Loucy (cell line): ENCODE data around the gene STMN3.

ENCODE experiments used
- H2AFZ ChIP-seq: fragments of 200-600 bp; sonication (generic); 2 replicates; pipeline ENCODE4 v1.6.0; 2016; ENCODE audit warnings: antibody characterized with exemption, mild to moderate bottlenecking, low read length, moderate library complexity
- H3F3A ChIP-seq: fragments of 200-600 bp; 2 replicates; pipeline ENCODE4 v1.6.0; 2016; ENCODE audit warnings: antibody characterized with exemption, low read depth, mild to moderate bottlenecking
- H3K27me3 ChIP-seq: fragments of 200-600 bp; sonication (generic); 2 replicates; pipeline ENCODE4 v1.6.1; 2014; ENCODE audit warnings: low read length, mild to moderate bottlenecking; ENCODE audit not compliant: insufficient read depth, poor library complexity, severe bottlenecking
- H3K36me3 ChIP-seq: fragments of 200-600 bp; sonication (generic); 2 replicates; pipeline ENCODE4 v1.6.1; 2016; ENCODE audit warnings: low read length; ENCODE audit not compliant: insufficient read depth
- H3K4me1 ChIP-seq: fragments of 200-600 bp; sonication (generic); 2 replicates; pipeline ENCODE4 v1.5.1; 2014; ENCODE audit warnings: low read length, mild to moderate bottlenecking; ENCODE audit not compliant: insufficient read depth, poor library complexity, severe bottlenecking
- H3K4me2 ChIP-seq: fragments of 200-600 bp; sonication (generic); 2 replicates; pipeline ENCODE4 v1.6.0; 2014; ENCODE audit warnings: antibody characterized with exemption, low read length, low read depth, mild to moderate bottlenecking; ENCODE audit not compliant: poor library complexity, severe bottlenecking
- H3K4me3 ChIP-seq: fragments of 200-600 bp; sonication (generic); 2 replicates; pipeline ENCODE4 v1.5.1; 2014; ENCODE audit warnings: low read length, mild to moderate bottlenecking, mixed read lengths; ENCODE audit not compliant: poor library complexity, severe bottlenecking
- H3K79me2 ChIP-seq: fragments of 200-600 bp; sonication (generic); 2 replicates; pipeline ENCODE4 v1.6.1; 2014; ENCODE audit warnings: low read length; ENCODE audit not compliant: insufficient read depth
- H3K9ac ChIP-seq: fragments of 200-600 bp; sonication (generic); 2 replicates; pipeline ENCODE4 v1.6.0; 2014; ENCODE audit warnings: mild to moderate bottlenecking, low read depth, low read length, moderate library complexity; ENCODE audit not compliant: poor library complexity, severe bottlenecking
- H3K9me2 ChIP-seq: fragments of 200-600 bp; sonication (generic); replicated peaks from 2 replicates; pipeline ENCODE4 v1.6.1; 2016; ENCODE audit warnings: low read depth, low read length, mixed read lengths
- H3K9me3 ChIP-seq: fragments of 200-600 bp; sonication (generic); 2 replicates; pipeline ENCODE4 v1.6.1; 2014; ENCODE audit warnings: mild to moderate bottlenecking, antibody characterized with exemption, low read length, low read depth; ENCODE audit not compliant: insufficient read depth
- H4K20me1 ChIP-seq: fragments of 200-600 bp; sonication (generic); 2 replicates; pipeline ENCODE4 v1.6.0; 2014; ENCODE audit warnings: antibody characterized with exemption, low read length, mild to moderate bottlenecking; ENCODE audit not compliant: insufficient read depth, poor library complexity, severe bottlenecking
- EZH2phosphoT487 ChIP-seq: fragments of 200-600 bp; IDR thresholded peaks from 2 replicates; pipeline ENCODE4 v1.6.1; 2018; ENCODE audit warnings: antibody characterized with exemption, mild to moderate bottlenecking, moderate library complexity, borderline replicate concordance
- TF ChIP-seq, protein P1 (sequence below): fragments of 200-600 bp; sonication (generic); conservative IDR thresholded peaks from 2 replicates; pipeline ENCODE4 v1.5.1; 2014; ENCODE audit warnings: mild to moderate bottlenecking, antibody characterized with exemption, low read length

The STMN3 gene

DNA sequence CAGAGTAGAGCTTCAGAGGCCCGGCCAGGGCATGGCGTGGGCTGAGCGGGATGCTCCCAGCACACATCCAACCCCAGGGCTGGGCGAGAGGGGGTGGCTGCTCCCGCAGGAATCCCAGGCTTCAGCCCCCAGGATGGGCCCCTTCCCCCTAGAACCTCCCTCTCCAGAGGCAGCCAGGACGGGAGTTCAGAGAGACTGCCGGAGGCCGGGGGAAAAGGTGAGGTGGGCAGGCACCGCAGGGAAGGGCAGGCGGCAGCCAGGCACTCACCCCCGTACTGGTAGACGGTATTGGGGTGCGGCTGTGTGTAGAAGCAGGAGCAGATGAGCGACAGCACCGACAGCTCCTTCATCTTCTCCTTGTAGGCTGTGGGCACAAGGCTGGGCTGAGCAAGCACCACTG, 9.3 kb downstream of the STMN3 start:
- Histone ChIP-seq H3K27me3 (no peaks in the 10 kb centered on the region), H3K4me1 (peaks cover 21% of the 10 kb centered on the region), H3F3A (peaks cover 7% of the 10 kb centered on the region; the same call in 1 of the 2 replicates), H3K9me2 (no peaks in the 10 kb centered on the region), H3K4me2 (no peak overlapping the region), H3K9me3 (no peaks in the 10 kb centered on the region), H3K9ac (no peak overlapping the region), H3K4me3 (no peak overlapping the region), H3K79me2 (peaks cover 15% of the 10 kb centered on the region), H2AFZ (no peak overlapping the region), H4K20me1 (peaks cover 13% of the 10 kb centered on the region), H3K36me3 (peaks cover 4% of the 10 kb centered on the region; the same call in 1 of the 2 replicates)
- TF ChIP-seq, protein P1, sequence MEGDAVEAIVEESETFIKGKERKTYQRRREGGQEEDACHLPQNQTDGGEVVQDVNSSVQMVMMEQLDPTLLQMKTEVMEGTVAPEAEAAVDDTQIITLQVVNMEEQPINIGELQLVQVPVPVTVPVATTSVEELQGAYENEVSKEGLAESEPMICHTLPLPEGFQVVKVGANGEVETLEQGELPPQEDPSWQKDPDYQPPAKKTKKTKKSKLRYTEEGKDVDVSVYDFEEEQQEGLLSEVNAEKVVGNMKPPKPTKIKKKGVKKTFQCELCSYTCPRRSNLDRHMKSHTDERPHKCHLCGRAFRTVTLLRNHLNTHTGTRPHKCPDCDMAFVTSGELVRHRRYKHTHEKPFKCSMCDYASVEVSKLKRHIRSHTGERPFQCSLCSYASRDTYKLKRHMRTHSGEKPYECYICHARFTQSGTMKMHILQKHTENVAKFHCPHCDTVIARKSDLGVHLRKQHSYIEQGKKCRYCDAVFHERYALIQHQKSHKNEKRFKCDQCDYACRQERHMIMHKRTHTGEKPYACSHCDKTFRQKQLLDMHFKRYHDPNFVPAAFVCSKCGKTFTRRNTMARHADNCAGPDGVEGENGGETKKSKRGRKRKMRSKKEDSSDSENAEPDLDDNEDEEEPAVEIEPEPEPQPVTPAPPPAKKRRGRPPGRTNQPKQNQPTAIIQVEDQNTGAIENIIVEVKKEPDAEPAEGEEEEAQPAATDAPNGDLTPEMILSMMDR, result no peak
- TF ChIP-seq EZH2phosphoT487, result no peak

DNA sequence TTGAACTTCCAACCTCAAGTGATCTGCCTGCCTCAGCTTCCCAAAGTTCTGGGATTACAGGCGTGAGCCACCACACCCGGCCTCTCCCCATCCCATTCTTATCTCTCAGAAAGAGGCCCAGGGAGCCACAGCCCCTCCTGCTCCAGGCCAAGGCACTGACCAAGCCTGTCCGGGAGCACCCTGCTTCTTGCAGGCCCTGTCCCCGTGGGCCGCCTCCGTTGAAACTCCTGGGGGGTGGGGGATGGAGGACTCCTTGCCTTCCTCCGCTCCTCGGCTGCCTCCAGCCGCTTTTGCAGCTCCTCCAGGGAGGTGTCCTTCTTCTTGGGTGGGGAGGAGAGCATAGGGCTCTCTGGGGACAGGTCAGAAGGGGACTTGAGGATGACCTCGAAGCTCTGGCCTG, 9.7 kb downstream of the STMN3 start:
- H3K4me2 ChIP-seq, result no peak overlapping the region
- peaks cover 4% of the 10 kb centered on the region; the same call in 1 of the 2 replicates for H3K36me3 ChIP-seq
- no peaks in the 10 kb centered on the region for H3K27me3 ChIP-seq
- H4K20me1 ChIP-seq, result peaks cover 10% of the 10 kb centered on the region
- H3K9me2 ChIP-seq, result no peaks in the 10 kb centered on the region
- H3K9me3 ChIP-seq, result no peaks in the 10 kb centered on the region
- no peak overlapping the region for H3K9ac ChIP-seq
- H3K4me1 ChIP-seq, result peaks cover 22% of the 10 kb centered on the region
- no peak overlapping the region for H3K4me3 ChIP-seq
- peaks cover 7% of the 10 kb centered on the region; the same call in 1 of the 2 replicates for H3F3A ChIP-seq
- no peak for TF ChIP-seq EZH2phosphoT487
- TF ChIP-seq, protein P1, result no peak
- peaks cover 10% of the 10 kb centered on the region; the same call in 1 of the 2 replicates for H3K79me2 ChIP-seq
- no peak overlapping the region for H2AFZ ChIP-seq

DNA sequence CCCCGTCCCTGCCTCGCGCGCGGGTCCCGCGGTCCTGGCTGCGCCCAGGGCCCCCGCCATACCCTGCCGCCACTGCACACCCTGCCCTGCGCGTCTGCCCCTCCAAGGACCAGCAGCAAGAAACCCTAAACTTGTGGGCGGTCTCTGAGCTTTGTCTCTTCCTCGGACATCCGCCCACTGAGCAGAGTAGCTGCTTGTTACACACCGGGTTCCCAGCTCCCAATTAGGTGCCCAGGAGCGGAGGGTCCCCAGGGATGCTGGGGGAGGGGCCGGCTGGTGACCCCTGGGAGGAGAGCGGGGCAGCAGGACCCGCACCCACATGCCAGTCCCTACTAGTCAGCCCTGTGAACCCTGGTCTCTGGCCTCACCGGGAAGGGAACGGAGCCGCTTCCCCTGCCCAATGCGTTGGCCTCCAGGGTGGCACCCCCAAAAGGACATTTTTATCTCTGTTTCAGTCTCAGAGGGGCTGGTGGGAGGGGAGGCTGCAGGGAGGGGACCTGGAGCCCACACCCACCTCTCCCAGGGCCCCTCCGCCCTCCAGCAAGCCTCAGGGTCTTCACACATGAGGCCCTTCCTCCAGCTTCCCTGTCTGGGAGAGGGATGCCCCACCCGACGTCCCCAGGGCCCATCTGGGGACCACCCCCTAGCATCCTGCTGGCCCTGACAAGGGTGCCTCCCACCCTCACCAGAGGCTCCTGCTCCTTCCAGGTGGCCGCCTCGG, 10.5 kb downstream of the STMN3 start:
- H3K36me3 ChIP-seq, result peaks cover 4% of the 10 kb centered on the region; the same call in 1 of the 2 replicates
- no peaks in the 10 kb centered on the region for H3K9me3 ChIP-seq
- peaks cover 10% of the 10 kb centered on the region for H4K20me1 ChIP-seq
- no peak overlapping the region for H3K4me2 ChIP-seq
- peaks cover 7% of the 10 kb centered on the region; the same call in 1 of the 2 replicates for H3F3A ChIP-seq
- H3K9me2 ChIP-seq, result no peaks in the 10 kb centered on the region
- H3K4me3 ChIP-seq, result no peak overlapping the region
- no peak for TF ChIP-seq EZH2phosphoT487
- TF ChIP-seq, protein P1, result no peak
- peaks cover 27% of the 10 kb centered on the region for H3K4me1 ChIP-seq
- no peak overlapping the region for H3K9ac ChIP-seq
- H2AFZ ChIP-seq, result no peak overlapping the region
- no peaks in the 10 kb centered on the region for H3K27me3 ChIP-seq
- peaks cover 4% of the 10 kb centered on the region; the same call in 1 of the 2 replicates for H3K79me2 ChIP-seq
